Keratinocyte (primary cell): ENCODE measurements around the gene SLFN11. TPM values are rescaled to one million over a fixed set of nuclear protein-coding genes. Genes with fewer than 3 reads are reported as not detected.

Experiments
- DNase-seq: peaks from one replicate; pipeline ENCODE4 v3.0.0-alpha.2; 2011; ENCODE audit warnings: low read depth, missing footprints, low spot score
- FAIRE-seq: peaks from 2 replicates; lab custom pipeline; 2011; peaks lifted over from hg19 to GRCh38; lab: Jason Lieb, UNC
- H2AFZ ChIP-seq: 2 replicates; pipeline ENCODE4 v1.6.0; 2012; ENCODE audit warnings: low read length, control low read depth, inconsistent platforms; ENCODE audit not compliant: control insufficient read depth
- H3K27ac ChIP-seq: 2 replicates; pipeline ENCODE4 v1.5.1; 2011; ENCODE audit warnings: low read length; ENCODE audit not compliant: control insufficient read depth, insufficient read depth
- H3K27me3 ChIP-seq: 3 replicates; pipeline ENCODE4 v1.6.0; 2011; ENCODE audit warnings: low read length; ENCODE audit not compliant: control insufficient read depth, insufficient read depth; ENCODE audit errors: extremely low read depth
- H3K36me3 ChIP-seq, 2 experiments: 2 replicates in 1 of 2; 3 replicates in 1 of 2; pipeline ENCODE4 v1.5.1; 2011; ENCODE audit warnings: low read length in 2 of 2, mild to moderate bottlenecking in 1 of 2; ENCODE audit not compliant: control insufficient read depth in 2 of 2, insufficient read depth in 2 of 2; ENCODE audit errors: extremely low read depth in 1 of 2
- H3K4me1 ChIP-seq: 3 replicates; pipeline ENCODE4 v1.5.1; 2011; ENCODE audit warnings: low read length; ENCODE audit not compliant: control insufficient read depth, insufficient read depth; ENCODE audit errors: extremely low read depth
- H3K4me2 ChIP-seq: 3 replicates; pipeline ENCODE4 v1.6.0; 2011; ENCODE audit warnings: low read depth, low read length; ENCODE audit not compliant: control insufficient read depth, insufficient read depth; ENCODE audit errors: extremely low read depth
- H3K4me3 ChIP-seq, 3 experiments: fragments of 200-600 bp in 1 of 3; sonication (generic) in 1 of 3; 2 replicates in 2 of 3; 3 replicates in 1 of 3; pipeline ENCODE4 v1.5.1; 2011 to 2016; ENCODE audit warnings: low read length in 3 of 3, mild to moderate bottlenecking in 3 of 3, control low read depth in 2 of 3, inconsistent platforms in 1 of 3, low read depth in 1 of 3, mixed read lengths in 1 of 3, mixed run types in 1 of 3, moderate library complexity in 1 of 3; ENCODE audit not compliant: control insufficient read depth in 2 of 3, insufficient read depth in 2 of 3; ENCODE audit errors: extremely low read depth in 1 of 3
- H3K79me2 ChIP-seq: 2 replicates; pipeline ENCODE4 v1.6.0; 2012; ENCODE audit warnings: low read length; ENCODE audit not compliant: control insufficient read depth, insufficient read depth
- H3K9ac ChIP-seq: 3 replicates; pipeline ENCODE4 v1.6.0; 2011; ENCODE audit warnings: low read length; ENCODE audit not compliant: control insufficient read depth, insufficient read depth; ENCODE audit errors: extremely low read depth
- H3K9me1 ChIP-seq: 3 replicates; pipeline ENCODE4 v1.6.0; 2011; ENCODE audit warnings: low read length; ENCODE audit not compliant: control insufficient read depth, insufficient read depth; ENCODE audit errors: extremely low read depth
- H3K9me3 ChIP-seq: 2 replicates; pipeline ENCODE4 v1.5.1; 2012; ENCODE audit warnings: low read depth, low read length; ENCODE audit not compliant: control insufficient read depth
- H4K20me1 ChIP-seq: 3 replicates; pipeline ENCODE4 v1.6.0; 2011; ENCODE audit warnings: low read length; ENCODE audit not compliant: control insufficient read depth, insufficient read depth; ENCODE audit errors: extremely low read depth
- EZH2 ChIP-seq: IDR thresholded peaks from one replicate; pipeline ENCODE4 v1.6.1; 2012; ENCODE audit warnings: inconsistent platforms, mild to moderate bottlenecking, low read length, moderate library complexity
- dilution Hi-C: fragments of 300-500 bp; cut with MboI; formaldehyde crosslinking; loops from one replicate; pipeline ENCODE4 v1.7.0; 2020; ENCODE audit warnings: low sequenced_read_pairs; ENCODE audit not compliant: extremely low pct_ligation_motif_present
- polyA plus RNA-seq, 5 experiments: library from polyadenylated mRNA; depleted of rRNA in 3 of 5; stranded (reverse) in 3 of 5; stranded (forward) in 1 of 5; unstranded in 1 of 5; fragments of >200 nt; gene quantifications; 1 replicate in 1 of 5; 2 replicates in 3 of 5; 3 replicates in 1 of 5; pipeline versions ENCODE4 v1.2.1 to v1.2.3, GENCODE V29; 2011 to 2012; ENCODE audit warnings: missing spikeins in 2 of 5, low read depth in 1 of 5, low replicate concordance in 1 of 5
- TF ChIP-seq, protein P1 (sequence below), 3 experiments: IDR thresholded peaks in 1 of 3; conservative IDR thresholded peaks in 1 of 3; optimal IDR thresholded peaks in 1 of 3; 2 replicates in 2 of 3; 3 replicates in 1 of 3; pipeline versions ENCODE3 to v1.5.1; 2011; ENCODE audit warnings: low read length in 3 of 3, mild to moderate bottlenecking in 3 of 3, moderate library complexity in 2 of 3, control low read depth in 1 of 3, inconsistent platforms in 1 of 3; ENCODE audit not compliant: insufficient read depth in 2 of 3; ENCODE audit errors: extremely low read depth in 1 of 3

SLFN11 gene
- polyA plus RNA-seq, 1 donor (not counting 4 experiments of a cell fraction or from before 2014, with no cell fraction given): 3.5 TPM

DNA sequence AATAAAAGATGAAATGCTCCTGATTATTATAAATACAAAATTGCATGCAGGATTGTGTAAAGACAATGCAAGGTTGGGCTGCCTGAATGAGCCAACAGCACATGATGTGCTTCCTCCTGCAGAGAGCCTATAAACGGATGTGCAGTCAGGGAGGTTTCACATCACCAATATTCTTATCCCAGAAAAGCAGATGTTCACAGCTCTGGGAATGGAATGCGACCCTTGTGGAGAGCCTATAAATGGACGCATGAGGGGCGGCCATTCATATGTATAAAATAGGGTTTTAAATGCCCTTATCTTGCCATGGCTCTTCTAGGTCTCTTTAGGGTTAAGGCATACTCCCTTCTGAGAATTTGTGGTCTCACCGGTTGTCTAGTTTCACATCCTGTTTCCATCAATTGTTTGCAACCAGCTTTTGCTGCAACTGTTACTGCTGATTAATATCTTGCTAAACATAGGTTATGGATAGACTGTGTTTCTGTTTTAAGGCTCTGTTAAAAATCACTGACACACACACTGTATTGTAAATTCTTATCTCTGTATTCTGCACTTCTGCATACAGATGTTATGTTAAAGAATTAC, 31.9 kb downstream of the SLFN11 start:
- no peak for DNase-seq
- Histone ChIP-seq H3K27me3 (peaks cover 28% of the 10 kb centered on the region), H3K9me3 (no peaks in the 10 kb centered on the region)

DNA sequence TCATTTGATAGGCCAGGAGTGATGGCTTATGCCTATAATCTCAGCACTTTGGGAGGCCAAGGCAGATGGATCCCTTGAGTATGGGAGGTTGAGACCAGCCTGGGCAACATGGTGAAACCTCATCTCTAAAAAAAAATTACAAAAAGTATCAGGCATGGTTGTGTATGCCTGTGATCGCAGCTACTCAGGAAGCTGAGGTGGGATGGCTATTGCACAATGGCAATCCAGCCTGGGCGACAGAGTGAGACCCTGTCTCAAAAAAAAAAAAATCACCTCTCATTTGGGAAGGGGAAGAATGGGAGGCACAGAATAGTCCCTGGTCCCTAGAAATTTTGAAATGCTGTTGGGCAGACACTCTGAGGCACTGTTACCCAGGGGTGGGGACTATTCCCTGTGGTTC, 35.2 kb downstream of the SLFN11 start:
- H2AFZ ChIP-seq: no peak overlapping the region
- FAIRE-seq (no peak), DNase-seq (no peak)
- peaks cover 8% of the 10 kb centered on the region for H3K27me3 ChIP-seq
- H3K9ac ChIP-seq: no peak overlapping the region
- no peak overlapping the region for H3K4me3 ChIP-seq
- no peaks in the 10 kb centered on the region for H3K9me3 ChIP-seq
- dilution Hi-C loops: no loop called here
- H3K4me2 ChIP-seq: no peak overlapping the region
- H3K9me1 ChIP-seq: no peaks in the 10 kb centered on the region
- H3K4me1 ChIP-seq: no peaks in the 10 kb centered on the region
- no peak for TF ChIP-seq EZH2
- TF ChIP-seq, protein P1, sequence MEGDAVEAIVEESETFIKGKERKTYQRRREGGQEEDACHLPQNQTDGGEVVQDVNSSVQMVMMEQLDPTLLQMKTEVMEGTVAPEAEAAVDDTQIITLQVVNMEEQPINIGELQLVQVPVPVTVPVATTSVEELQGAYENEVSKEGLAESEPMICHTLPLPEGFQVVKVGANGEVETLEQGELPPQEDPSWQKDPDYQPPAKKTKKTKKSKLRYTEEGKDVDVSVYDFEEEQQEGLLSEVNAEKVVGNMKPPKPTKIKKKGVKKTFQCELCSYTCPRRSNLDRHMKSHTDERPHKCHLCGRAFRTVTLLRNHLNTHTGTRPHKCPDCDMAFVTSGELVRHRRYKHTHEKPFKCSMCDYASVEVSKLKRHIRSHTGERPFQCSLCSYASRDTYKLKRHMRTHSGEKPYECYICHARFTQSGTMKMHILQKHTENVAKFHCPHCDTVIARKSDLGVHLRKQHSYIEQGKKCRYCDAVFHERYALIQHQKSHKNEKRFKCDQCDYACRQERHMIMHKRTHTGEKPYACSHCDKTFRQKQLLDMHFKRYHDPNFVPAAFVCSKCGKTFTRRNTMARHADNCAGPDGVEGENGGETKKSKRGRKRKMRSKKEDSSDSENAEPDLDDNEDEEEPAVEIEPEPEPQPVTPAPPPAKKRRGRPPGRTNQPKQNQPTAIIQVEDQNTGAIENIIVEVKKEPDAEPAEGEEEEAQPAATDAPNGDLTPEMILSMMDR (optimal IDR thresholded peaks at IDR 0.05 in 1 of 3, IDR thresholded peaks at IDR 0.05 in 1 of 3, conservative IDR thresholded peaks at IDR 0.05 in 1 of 3; ENCODE audit: extremely low read depth in 1 of 3, insufficient read depth in 2 of 3, low read length in 3 of 3): no peak
- H3K27ac ChIP-seq: no peak overlapping the region
- H3K36me3 ChIP-seq: no peaks in the 10 kb centered on the region
- H3K79me2 ChIP-seq: no peaks in the 10 kb centered on the region
- H4K20me1 ChIP-seq: no peaks in the 10 kb centered on the region

More for the DNA sequence above, 31.9 kb downstream of the SLFN11 start:
- no peaks in the 10 kb centered on the region for H3K9me1 ChIP-seq
- TF ChIP-seq, protein P1 (optimal IDR thresholded peaks at IDR 0.05 in 1 of 3, IDR thresholded peaks at IDR 0.05 in 1 of 3, conservative IDR thresholded peaks at IDR 0.05 in 1 of 3; ENCODE audit: extremely low read depth in 1 of 3, insufficient read depth in 2 of 3, low read length in 3 of 3): no peak
- no peak for TF ChIP-seq EZH2
- no peak overlapping the region for H3K4me3 ChIP-seq
- H3K79me2 ChIP-seq: no peaks in the 10 kb centered on the region
- H3K4me1 ChIP-seq: peaks cover 5% of the 10 kb centered on the region
- dilution Hi-C loops: no loop called here
- no peak for FAIRE-seq
- H3K9ac ChIP-seq: no peak overlapping the region
- H3K36me3 ChIP-seq: no peaks in the 10 kb centered on the region
- no peaks in the 10 kb centered on the region for H4K20me1 ChIP-seq
- no peak overlapping the region for H3K27ac ChIP-seq
- H3K4me2 ChIP-seq: no peak overlapping the region
- H2AFZ ChIP-seq: no peak overlapping the region
